CD4-positive, alpha-beta T cell treated with Interleukin-4 for 4 hours (primary cell): Measurements from ENCODE around the gene BLTP3B.

Source experiments
- DNase-seq: peaks from one replicate; pipeline ENCODE4 v3.0.0-alpha.2; 2020

Gene BLTP3B

GRCh38 chr12:100106861-100107260 is 35.8 kb downstream of the BLTP3B start:
- DNase-seq = no peak

DNA sequence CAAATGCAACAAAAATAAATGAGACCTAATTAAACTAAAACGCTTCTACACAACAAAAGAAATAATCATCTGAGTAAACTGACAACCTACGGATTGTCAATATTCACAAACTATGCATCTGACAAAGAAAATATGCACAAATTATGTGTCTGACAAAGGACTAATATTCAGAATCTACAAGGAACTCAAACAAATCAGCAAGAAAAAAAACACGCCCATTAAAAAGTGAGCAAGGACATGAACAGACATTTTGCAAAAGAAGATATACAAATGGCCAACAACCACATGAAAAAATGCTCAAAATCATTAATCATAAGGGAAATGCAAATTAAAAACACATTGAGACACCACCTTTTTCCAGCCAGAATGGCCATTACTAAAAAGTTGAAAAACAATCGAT is 37.0 kb downstream of the BLTP3B start:
- DNase-seq = no peak

- no peak for DNase-seq
Observed at GRCh38 chr12:100101000-100101399, 41.7 kb downstream of the BLTP3B start.
